HuH-7 (cell line): Measurements from ENCODE around the gene NGFR.
"Not testable (repeated sequence)": the region's sequence is repeated elsewhere in the genome, so short reads cannot be mapped to it uniquely, and the experiment has no call there.

Experiments
- DNase-seq: peaks from one replicate; pipeline ENCODE4 v3.0.0; 2011; ENCODE audit warnings: low spot score

The NGFR gene

DNA sequence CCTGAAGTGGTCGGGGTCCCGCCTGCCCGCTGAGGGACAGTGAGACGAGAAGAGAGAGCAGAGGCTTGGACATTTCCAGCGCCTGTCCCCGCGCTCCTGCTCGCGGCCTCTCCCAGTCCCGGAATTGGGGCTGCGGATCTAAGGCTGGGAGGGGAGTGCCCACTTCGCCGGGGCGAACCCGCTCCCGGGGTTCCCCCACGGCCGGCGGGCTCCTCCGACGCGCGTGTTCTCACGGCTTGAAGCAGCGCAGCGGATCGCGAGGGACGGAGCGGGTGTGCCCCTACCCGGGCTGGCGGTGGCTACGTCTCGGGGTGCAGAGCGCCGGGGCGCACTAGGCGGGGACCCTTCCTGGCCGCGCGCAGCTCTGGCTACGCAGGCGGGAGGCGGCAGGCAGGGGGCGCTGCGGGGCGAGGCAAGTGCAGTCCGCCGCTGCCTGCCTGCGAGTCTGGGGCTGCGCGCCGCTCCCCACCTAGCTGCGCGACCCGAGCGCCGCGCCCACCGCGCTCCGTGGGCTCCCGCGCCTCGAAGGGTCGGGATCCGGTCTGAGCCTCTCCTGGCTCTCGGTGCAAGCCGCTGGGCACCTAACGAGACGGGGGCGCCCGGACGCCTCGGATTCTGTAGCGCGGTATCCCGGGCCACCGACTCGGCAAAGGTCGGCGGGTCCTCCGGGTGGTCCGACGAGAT, 1.2 kb downstream of the NGFR start:
- DNase-seq = peak; percentile 88

DNA sequence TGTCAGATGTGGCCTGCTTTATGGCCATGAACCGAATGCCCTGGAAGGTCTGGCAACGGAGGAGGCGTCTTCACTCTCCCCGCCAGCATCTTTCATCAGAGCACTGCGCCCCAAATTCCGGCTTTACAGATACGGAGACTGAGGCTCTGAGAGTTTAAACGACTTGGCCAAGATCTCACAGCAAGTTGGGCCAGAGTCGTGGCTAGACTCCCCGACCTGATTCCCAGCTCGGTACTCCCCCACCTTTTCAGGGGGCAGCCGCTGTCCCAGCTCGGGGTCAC, 1.7 kb downstream of the NGFR start:
- DNase-seq = no peak

DNA sequence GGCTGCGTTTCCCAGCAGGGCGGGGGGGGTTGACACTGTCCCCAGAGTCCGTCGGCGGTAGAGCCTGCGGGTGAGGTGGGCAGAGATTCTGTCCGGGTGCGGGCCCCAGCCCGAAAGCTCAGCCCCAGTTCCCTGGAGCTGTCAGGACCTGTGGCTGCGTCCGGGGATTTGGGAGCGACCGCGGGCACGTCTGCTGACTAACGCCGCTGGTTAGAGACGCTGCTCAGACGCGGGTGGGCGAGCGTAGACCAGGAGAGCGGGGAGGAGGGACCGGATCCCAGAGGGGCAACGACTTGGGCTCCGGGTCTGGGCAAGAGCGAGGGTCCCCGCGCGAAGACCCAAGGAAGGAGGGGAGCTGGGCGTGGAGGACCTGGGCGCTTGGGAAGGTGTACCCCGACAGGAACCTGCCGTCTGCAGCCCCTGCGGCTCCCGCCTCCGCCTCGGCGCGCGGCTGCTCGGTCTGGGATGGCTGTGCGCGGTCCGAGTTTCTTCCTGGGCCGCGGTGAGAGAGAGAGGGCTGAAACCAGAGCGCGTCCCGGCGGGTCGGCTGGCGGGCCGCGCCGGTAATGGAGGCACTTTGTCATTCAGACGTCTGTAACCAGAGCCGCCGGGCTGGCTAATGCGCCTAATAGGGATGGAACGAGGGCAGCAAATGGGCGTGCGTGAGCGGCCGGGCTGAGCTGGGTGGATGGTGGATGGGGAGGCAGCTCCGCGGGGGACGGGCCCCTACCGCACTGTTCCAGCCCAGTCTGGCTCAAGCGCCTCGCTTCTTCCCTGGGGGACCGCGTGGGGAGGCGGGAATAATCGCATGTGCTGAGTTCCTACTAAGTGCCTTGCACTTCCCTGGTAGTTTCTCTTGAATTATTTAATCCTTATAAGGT, 2.3 kb downstream of the NGFR start:
- DNase-seq = peak; percentile 59

DNA sequence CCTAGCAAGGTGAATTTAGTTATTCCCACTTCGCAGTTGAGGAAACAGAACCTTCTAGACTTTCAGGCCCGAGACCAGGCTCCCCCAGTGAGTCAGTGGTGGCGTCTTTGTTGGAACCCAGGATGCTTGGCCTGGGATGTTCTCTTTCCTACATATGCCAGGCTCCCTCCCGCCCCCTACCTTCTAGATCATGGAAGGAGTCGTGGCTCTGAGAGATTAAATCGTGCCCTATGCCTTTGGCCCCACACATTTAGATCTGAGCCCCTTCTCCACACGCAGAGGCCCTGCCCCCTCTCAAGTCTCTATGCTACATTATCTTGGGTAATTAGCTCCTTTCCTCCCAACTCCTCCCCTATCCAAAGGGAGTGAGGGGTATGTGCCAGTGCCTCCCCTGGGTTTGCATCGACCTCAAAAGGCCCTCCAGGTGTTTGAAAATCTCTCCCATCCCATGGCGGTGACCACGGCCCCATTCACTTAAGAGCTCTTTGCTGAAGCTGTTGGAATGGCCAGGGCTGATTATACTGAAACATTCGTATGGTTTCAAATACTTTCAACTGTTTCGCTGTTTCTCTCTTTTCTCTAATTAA, 3.0 kb downstream of the NGFR start:
- DNase-seq = peak; percentile 61

DNA sequence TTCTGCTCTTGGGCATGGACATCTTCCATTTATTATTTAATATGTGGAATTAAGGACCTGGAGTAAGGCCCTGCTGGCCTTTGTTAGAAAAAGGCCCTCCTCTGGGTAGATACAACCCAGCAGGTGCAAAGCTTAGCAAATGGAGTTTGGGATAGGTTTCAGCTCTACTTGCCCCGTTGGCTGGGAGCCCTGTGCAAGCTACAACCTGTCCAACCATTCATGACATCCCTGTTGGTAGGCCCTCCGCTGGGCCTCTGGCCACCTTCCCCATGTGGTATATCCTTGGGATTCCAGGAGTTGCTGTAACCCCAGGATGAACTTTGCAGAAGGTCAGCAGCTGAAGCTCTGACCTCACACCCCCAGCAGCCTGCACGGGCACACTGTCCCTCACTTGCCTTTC, 6.4 kb downstream of the NGFR start:
- no peak for DNase-seq

DNA sequence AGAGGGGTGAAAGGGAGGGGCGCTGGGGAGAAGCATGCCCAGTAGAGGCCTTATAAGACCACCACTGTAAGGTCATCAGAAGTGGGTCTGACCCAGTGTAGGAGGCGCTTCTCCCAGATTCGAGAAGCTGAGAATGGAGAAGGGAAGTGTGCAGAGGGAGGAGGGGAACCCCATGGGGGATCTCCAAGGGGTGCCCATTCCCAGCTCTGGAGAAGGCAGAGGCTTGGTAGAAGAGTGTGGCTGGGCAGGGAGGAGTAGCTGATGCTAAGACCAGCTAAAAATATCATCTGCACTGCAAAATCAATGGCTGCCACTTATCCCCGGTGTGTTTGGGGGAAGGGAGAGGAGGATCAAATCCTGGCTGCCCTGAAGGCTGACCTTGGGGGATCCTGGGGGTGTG, 7.2 kb downstream of the NGFR start:
- DNase-seq = no peak

DNA sequence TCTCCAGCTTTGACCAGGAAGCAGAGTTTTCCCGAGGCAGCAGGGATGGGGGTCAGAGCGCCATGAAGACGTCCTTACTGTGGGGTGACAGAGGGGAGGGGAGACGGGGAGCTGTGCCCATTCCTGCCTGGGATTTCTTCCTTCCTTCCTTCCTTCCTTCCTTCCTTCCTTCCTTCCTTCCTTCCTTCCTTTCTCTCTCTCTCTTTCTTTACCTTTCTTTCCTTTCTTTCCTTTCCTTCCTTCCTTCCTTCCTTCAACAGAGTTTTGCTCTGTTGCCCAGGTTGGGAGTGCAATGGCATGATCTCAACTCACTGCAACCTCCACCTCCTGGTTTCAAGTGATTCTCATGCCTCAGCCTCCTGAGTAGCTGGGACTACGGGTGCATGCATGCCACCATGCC, 7.6 kb downstream of the NGFR start:
- DNase-seq = not testable (repeated sequence)

DNA sequence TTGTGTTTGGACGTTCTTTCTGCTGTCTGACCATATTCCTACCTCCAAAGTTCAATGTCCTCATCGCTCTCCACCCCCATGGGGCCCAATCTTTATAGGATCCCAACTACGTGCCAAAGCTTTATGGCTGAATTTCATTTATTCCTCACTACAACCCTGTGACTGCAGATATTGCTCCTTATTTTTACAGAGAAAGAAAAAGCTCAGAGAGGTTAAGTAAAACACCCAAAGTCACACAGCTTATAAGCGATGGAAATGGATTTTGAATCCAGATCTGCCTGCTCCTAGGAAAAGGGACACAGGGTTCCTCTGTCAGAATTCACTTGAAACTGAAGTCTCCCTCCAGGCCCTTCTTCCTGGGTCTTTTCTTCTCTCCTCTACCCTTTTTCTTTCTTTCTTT, 9.3 kb downstream of the NGFR start:
- DNase-seq = no peak

DNA sequence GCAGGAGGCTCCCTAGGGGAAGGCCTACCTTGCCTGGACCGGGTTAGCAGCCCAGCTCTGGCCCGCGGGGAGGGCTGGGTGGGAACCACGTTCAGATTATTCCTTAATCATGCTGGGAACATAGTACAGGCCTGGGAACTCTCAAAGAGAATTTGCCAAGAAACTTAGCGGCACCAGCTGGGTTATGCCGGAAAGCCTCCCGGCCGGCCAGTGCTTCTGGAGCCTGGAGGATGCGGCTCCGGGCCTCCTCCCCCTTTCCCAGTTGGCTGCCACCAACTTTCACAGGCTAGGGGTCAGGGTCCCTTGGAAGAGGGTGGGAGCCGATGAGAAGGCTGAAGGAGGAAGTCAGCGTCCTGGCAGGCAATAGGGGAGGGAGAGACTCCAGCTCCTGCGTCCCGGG, 10.8 kb downstream of the NGFR start:
- DNase-seq = no peak

DNA sequence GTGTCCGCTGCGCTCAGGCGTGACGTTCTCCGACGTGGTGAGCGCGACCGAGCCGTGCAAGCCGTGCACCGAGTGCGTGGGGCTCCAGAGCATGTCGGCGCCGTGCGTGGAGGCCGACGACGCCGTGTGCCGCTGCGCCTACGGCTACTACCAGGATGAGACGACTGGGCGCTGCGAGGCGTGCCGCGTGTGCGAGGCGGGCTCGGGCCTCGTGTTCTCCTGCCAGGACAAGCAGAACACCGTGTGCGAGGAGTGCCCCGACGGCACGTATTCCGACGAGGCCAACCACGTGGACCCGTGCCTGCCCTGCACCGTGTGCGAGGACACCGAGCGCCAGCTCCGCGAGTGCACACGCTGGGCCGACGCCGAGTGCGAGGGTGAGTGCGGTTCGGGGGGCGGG, 11.2 kb downstream of the NGFR start:
- DNase-seq = no peak

DNA sequence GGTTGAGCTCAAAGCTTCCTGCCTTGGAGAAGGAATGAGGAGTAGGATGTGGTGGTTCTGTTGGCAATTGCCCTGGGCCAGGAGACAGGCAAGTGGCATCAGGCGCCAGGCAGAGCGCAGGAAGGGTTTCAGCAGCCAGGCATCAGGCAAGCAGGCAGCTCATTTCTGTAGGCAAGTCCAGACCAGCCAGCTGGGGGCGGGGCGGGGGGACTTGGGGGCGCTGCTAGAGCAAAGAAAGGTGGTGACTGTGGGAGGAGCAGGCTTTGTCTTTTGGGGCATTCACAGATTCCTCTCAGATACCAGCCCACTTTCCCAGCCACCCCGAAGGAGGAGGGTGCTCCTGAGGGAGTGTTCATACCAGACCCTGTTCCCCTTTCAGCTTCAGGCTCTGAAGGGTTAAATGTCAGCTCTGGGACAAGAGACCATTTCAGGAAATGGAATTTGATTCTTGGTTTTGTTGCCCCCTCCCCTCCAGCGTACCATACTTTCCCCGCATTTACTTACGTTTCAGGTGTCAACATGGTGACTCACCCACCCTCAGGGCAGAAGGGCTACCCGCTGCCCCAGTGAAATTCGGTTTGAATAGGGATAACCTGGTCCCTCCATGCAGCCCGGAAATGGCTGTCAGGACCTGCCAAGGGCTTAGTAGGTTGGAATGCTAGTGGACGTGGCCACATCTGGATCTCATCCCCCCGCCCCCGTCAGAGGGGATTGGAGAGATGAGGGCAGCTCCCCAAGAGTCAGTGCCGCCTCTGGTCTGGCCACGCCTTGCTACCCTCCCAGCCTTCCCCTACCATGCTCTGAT, 13.2 kb downstream of the NGFR start:
- no peak for DNase-seq

DNA sequence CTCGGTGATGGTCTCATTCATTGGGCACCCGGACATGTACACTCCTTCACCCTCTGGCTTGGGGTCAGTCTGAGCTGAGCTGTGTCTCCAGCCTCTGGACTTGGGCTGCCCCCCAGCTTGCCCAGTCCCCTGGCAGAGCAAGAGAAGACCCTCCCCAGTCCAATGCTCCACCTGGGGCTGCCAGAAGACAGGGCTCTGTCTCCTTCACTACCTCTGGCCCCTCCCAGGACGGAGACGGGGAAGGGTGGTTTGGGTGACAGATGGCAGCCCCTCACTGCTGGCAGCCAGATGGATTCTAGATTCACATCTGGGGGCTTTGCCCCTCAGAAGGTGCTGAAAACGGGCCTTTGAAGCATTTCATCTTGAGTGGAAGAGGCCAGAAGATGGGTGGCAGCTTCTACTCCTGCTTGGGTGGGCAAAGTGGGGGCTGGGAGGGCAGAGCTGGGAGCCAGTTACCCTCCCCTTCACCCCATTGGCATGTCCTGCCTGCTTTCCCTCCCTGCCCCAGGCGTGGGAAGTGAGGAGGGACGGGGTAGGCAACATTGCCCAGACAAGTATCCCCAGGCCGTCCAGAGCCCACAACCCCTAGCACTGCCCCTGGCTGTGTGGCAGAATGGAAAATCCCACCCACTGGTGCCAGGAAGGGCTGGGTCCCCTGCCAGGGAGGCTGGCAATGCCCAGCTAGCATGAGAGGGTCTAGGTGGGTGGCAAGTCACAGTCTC, 13.9 kb downstream of the NGFR start:
- DNase-seq = no peak

DNA sequence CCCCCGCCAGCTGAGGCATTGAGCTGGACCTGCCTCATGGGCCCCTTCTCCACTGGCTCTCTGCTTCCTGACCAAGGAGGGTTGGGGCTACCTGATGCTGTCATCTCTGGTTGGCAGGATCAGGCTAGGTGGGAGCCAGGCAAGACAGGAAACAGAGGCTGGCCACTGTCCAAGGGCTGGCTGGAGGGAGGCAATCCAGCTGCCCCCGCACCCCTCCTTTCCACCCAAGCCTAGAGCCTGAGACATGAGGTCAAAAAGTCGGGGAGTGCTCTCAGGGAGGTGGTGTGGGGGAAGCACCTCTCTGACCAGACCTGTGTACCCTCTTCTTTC, 14.5 kb downstream of the NGFR start:
- no peak for DNase-seq

DNA sequence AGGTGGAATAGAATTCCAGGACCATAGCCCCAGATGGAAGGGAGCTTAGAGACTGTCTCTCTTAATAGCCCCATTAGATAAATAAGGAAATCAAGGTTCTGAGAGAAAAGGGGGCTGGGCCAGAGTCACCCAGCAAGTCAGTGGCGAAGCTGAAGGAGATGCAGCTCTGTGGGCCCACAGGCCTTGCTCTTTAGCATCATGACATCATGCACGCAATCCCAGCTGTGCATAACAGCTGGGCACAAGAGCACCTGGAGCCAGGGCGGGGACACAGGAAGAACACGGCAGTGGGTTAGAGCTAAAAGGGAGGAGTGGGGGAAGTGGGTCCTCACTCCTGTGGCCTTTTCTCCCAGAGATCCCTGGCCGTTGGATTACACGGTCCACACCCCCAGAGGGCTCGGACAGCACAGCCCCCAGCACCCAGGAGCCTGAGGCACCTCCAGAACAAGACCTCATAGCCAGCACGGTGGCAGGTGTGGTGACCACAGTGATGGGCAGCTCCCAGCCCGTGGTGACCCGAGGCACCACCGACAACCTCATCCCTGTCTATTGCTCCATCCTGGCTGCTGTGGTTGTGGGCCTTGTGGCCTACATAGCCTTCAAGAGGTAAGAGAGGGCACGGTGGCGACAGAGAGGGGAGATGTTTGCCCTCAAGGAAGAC, 15.1 kb downstream of the NGFR start:
- no peak for DNase-seq

DNA sequence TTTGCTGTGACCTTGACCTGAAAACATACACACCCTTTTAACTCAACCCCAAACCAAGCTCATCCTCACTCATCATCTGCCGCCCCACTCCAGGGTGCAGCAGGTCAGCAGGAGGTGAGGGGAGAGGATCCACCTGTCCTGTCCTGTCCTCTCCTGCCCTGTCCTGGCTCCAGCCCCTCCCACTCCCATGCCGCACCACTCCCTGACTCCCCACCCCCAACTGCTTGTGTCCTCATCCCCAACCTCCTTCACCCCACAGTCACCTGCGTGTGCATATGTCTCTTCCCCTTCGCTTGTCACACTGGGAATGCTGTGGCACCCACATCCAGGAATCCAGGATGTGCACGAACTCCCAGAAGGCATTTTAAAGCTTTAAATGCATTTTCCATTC, 15.6 kb downstream of the NGFR start:
- no peak for DNase-seq

DNA sequence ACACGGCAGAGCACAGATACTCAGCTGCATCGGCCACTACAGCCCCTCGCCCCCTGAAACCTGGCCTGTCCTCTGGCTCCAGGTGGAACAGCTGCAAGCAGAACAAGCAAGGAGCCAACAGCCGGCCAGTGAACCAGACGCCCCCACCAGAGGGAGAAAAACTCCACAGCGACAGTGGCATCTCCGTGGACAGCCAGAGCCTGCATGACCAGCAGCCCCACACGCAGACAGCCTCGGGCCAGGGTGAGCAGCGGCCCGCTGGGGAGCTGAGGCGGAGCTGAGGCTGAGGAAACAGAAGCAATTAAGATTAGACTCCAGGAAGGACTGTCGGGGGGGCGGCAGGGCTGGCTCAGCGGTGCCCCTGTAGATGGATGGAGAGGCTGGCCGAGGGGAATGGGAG, 16.7 kb downstream of the NGFR start:
- DNase-seq = no peak

DNA sequence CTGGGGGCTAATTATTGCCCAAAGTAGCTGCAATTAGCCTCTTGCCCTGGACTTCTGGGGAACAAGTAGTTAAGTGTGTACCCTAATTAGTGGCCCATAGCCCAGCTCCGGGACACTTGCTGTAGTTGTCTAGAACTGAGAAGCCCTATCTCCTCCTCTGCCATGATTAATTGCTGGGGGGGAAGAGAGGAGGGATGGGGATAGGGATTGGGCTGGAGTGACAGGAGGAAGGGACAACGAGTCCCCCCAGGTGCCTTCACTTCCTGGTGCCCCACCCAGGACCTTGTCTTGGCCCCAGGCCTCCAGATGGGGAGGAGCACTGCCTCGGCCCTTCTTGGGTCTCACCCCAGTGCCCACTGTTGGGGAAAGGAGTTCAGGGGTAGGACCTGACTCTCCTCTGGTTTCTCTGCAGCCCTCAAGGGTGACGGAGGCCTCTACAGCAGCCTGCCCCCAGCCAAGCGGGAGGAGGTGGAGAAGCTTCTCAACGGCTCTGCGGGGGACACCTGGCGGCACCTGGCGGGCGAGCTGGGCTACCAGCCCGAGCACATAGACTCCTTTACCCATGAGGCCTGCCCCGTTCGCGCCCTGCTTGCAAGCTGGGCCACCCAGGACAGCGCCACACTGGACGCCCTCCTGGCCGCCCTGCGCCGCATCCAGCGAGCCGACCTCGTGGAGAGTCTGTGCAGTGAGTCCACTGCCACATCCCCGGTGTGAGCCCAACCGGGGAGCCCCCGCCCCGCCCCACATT, 17.4 kb downstream of the NGFR start:
- DNase-seq = no peak

DNA sequence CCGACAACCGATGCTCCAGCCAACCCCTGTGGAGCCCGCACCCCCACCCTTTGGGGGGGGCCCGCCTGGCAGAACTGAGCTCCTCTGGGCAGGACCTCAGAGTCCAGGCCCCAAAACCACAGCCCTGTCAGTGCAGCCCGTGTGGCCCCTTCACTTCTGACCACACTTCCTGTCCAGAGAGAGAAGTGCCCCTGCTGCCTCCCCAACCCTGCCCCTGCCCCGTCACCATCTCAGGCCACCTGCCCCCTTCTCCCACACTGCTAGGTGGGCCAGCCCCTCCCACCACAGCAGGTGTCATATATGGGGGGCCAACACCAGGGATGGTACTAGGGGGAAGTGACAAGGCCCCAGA, 17.9 kb downstream of the NGFR start:
- no peak for DNase-seq

DNA sequence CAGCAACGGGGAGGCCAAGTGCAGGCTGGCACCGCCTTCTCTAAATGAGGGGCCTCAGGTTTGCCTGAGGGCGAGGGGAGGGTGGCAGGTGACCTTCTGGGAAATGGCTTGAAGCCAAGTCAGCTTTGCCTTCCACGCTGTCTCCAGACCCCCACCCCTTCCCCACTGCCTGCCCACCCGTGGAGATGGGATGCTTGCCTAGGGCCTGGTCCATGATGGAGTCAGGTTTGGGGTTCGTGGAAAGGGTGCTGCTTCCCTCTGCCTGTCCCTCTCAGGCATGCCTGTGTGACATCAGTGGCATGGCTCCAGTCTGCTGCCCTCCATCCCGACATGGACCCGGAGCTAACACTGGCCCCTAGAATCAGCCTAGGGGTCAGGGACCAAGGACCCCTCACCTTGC, 18.5 kb downstream of the NGFR start:
- no peak for DNase-seq

DNA sequence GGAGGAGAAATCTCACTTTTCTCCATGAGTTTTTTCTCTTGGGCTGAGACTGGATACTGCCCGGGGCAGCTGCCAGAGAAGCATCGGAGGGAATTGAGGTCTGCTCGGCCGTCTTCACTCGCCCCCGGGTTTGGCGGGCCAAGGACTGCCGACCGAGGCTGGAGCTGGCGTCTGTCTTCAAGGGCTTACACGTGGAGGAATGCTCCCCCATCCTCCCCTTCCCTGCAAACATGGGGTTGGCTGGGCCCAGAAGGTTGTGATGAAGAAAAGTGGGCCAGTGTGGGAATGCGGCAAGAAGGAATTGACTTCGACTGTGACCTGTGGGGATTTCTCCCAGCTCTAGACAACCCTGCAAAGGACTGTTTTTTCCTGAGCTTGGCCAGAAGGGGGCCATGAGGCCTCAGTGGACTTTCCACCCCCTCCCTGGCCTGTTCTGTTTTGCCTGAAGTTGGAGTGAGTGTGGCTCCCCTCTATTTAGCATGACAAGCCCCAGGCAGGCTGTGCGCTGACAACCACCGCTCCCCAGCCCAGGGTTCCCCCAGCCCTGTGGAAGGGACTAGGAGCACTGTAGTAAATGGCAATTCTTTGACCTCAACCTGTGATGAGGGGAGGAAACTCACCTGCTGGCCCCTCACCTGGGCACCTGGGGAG, 19.1 kb downstream of the NGFR start:
- peak; percentile 64 for DNase-seq
